Measurements from ENCODE around the gene CD36. TPM values are rescaled to one million over a fixed set of nuclear protein-coding genes. Genes with fewer than 3 reads are reported as not detected.

Gene CD36
- total and polyA plus RNA-seq, 2 of the 8 experiments (the other 6 are each of a cell fraction or from before 2014, with no cell fraction given) = 0.33 to 0.60 TPM

DNA sequence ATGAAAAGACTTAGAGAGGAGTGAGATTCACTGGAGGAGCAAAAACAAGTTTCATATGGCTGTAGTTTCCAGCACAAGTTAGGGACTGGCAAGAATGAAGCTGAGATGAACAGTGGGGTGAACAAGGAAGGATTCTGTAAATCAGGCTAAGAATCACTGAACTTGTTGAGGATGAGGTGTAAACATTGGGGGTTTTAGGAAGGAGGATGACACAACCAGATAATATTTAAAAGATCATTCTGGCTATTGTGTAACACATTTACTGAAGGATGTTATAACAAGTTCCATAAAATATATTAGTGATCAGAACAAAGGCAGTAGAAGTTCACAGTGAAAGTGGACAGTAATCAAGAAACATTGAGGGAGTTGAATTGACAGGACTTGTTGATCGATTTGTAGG, 68.9 kb downstream of the CD36 start:
- ChIA-PET POLR2A (ENCODE audit: partially characterized antibody) (no interaction called here), CTCF (ENCODE audit: partially characterized antibody) (no interaction called here)
- TF ChIP-seq TCF12 (IDR thresholded peaks at IDR 0.05; ENCODE audit: low read depth, low read length) (no peak), GTF2F1 (IDR thresholded peaks at IDR 0.05; ENCODE audit: borderline replicate concordance, low read depth, low read length) (no peak), RXRA (IDR thresholded peaks at IDR 0.05; ENCODE audit: insufficient read depth, low read depth, low read length) (no peak), CTBP2 (IDR thresholded peaks at IDR 0.05; ENCODE audit: borderline replicate concordance, insufficient read depth, insufficient read length, low read length) (no peak), SP2 (IDR thresholded peaks at IDR 0.05; ENCODE audit: low read length) (no peak), BACH1 (IDR thresholded peaks at IDR 0.05; ENCODE audit: low read length) (no peak), RBBP5 (IDR thresholded peaks at IDR 0.05; ENCODE audit: borderline replicate concordance, low read depth, low read length) (no peak), YY1 (IDR thresholded peaks at IDR 0.05; ENCODE audit: low read depth, low read length) (no peak), POLR2AphosphoS5 (IDR thresholded peaks at IDR 0.05; ENCODE audit: low read depth, low read length) (no peak), SP1 (IDR thresholded peaks at IDR 0.05; ENCODE audit: low read depth, low read length) (no peak), SIX5 (IDR thresholded peaks at IDR 0.05; ENCODE audit: low read depth, low read length) (no peak), EGR1 (IDR thresholded peaks at IDR 0.05; ENCODE audit: borderline replicate concordance, low read depth, low read length) (no peak), RAD21 (IDR thresholded peaks at IDR 0.05 in 1 of 2, conservative IDR thresholded peaks at IDR 0.05 in 1 of 2; ENCODE audit: low read depth in 2 of 2, low read length in 2 of 2) (no peak), CBX8 (IDR thresholded peaks at IDR 0.05; ENCODE audit: borderline replicate concordance, low read depth, low read length) (no peak), ZNF274 (IDR thresholded peaks at IDR 0.05; ENCODE audit: borderline replicate concordance, extremely low read depth, low read length) (no peak), KDM1A (IDR thresholded peaks at IDR 0.05; ENCODE audit: borderline replicate concordance, low read length) (no peak)

More for the DNA sequence above, 68.9 kb downstream of the CD36 start:
- H3K79me2 ChIP-seq (ENCODE audit: control insufficient read depth in 1 of 2, insufficient read depth in 2 of 2, low read length in 2 of 2) = no peaks in the 10 kb centered on the region
- no peak overlapping the region for H2AK5ac ChIP-seq (ENCODE audit: low read depth, low read length)
- no peaks in the 10 kb centered on the region for H4K20me1 ChIP-seq (replicated peaks in 1 of 2; ENCODE audit: control insufficient read depth in 1 of 2, insufficient read depth in 2 of 2, low read length in 2 of 2)
- H3K56ac ChIP-seq (replicated peaks; ENCODE audit: insufficient read length, low read depth, low read length) = no peak overlapping the region
- H3K79me1 ChIP-seq (ENCODE audit: low read depth, low read length) = no peaks in the 10 kb centered on the region
- no peaks in the 10 kb centered on the region for H3K9me3 ChIP-seq (ENCODE audit: insufficient read depth in 2 of 2, low read depth in 1 of 2, low read length in 1 of 2)
- H3K27me3 ChIP-seq (replicated peaks in 1 of 4; ENCODE audit: control insufficient read depth in 3 of 4, extremely low read depth in 1 of 4, insufficient read depth in 3 of 4, low read length in 3 of 4) = no peaks in the 10 kb centered on the region
- DNase-seq (ENCODE audit: low read depth in 1 of 2, low spot score in 2 of 2) (no peak), FAIRE-seq (no peak)
- H3K14ac ChIP-seq (ENCODE audit: insufficient read length) = no peak overlapping the region
- no peak overlapping the region for H2BK120ac ChIP-seq (replicated peaks; ENCODE audit: low read depth, low read length)
- H3K4ac ChIP-seq (replicated peaks; ENCODE audit: insufficient read length, low read depth, low read length) = no peak overlapping the region
- no peaks in the 10 kb centered on the region for H3K23me2 ChIP-seq (ENCODE audit: low read depth, low read length)
- H3K23ac ChIP-seq (ENCODE audit: insufficient read length) = no peak overlapping the region
- H3K18ac ChIP-seq (ENCODE audit: extremely low read depth, low read length) = no peak overlapping the region
- no peak overlapping the region for H4K5ac ChIP-seq (ENCODE audit: insufficient read length, low read depth, low read length)
- no peak overlapping the region for H3K9ac ChIP-seq (replicated peaks in 1 of 4; ENCODE audit: extremely low read depth in 1 of 4, low read depth in 3 of 4, low read length in 3 of 4)
- H4K8ac ChIP-seq (ENCODE audit: extremely low read depth, insufficient read depth, low read length) = no peak overlapping the region
- 95 to 100% methylated on average over 1 of the region's 1 CpG for WGBS, 2 experiments (ENCODE audit: extremely low coverage in 1 of 2, insufficient coverage in 1 of 2, insufficient read length in 1 of 2, insufficient replicate concordance in 2 of 2, low coverage in 1 of 2, low lambda C conversion rate in 2 of 2, missing lambda C conversion rate in 1 of 2)
- no peak overlapping the region for H4K91ac ChIP-seq (replicated peaks; ENCODE audit: insufficient read length, low read length)
- no peak overlapping the region for H3K4me3 ChIP-seq (ENCODE audit: extremely low read depth in 1 of 4, insufficient read depth in 2 of 4, low read depth in 3 of 4, low read length in 4 of 4)
- H3K36me3 ChIP-seq (ENCODE audit: control insufficient read depth in 2 of 4, insufficient read depth in 4 of 4, low read length in 3 of 4) = no peaks in the 10 kb centered on the region
- 0 out of 7 replicates have a peak, but pooled peaks cover 0 to 3% (median 1%) of the 10 kb centered on the region in 4 experiments for H3K4me1 ChIP-seq (replicated peaks in 1 of 4; ENCODE audit: control insufficient read depth in 3 of 4, insufficient read depth in 4 of 4, low read length in 3 of 4)
- no peak overlapping the region for H3K4me2 ChIP-seq (ENCODE audit: insufficient read depth in 1 of 2, low read depth in 2 of 2, low read length in 2 of 2)
- H3K27ac ChIP-seq (ENCODE audit: low read depth, low read length) = no peak overlapping the region
- no peak overlapping the region for H2BK20ac ChIP-seq (ENCODE audit: low read length)
- H2BK15ac ChIP-seq (ENCODE audit: low read length) = no peak overlapping the region
- no peak overlapping the region for H2BK12ac ChIP-seq (ENCODE audit: low read depth, low read length)
- no peak overlapping the region for H2BK5ac ChIP-seq (ENCODE audit: low read depth, low read length)
- H2AFZ ChIP-seq (ENCODE audit: low read length) = no peak overlapping the region

All from H1 (cell line).